GM21723 (cell line): ENCODE measurements around the gene NAB2.

Experiments used
- ATAC-seq: cut with Tn5 transposase; IDR thresholded peaks from one replicate; pipeline ENCODE4 v1.9.1; 2021; ENCODE audit warnings: mild to moderate bottlenecking, moderate library complexity; ENCODE audit not compliant: unreplicated experiment

The NAB2 gene

DNA sequence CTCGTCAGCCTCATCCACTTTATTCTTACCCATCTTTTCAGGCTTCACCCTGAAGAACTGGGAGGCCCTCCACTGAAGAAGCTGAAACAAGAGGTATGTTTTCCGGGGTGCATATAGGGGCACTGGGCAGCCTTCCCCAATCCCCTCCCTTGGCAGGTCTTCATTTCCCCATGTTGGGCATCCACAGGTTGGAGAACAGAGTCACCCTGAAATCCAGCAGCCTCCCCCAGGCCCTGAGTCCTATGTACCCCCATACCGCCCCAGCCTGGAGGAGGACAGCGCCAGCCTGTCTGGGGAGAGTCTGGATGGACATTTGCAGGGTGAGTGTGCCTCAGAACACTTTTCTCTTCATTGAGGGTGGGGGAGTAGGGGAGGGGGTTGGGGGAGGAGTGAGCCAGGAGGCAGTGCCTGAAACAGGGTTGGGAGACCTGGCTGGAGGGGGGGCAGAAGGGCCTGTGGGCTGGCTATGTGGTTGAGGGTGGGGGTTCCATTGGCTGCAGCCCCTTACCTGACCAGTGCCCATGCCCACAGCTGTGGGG lies 4.0 kb downstream of the NAB2 start:
- ATAC-seq = no peak

DNA sequence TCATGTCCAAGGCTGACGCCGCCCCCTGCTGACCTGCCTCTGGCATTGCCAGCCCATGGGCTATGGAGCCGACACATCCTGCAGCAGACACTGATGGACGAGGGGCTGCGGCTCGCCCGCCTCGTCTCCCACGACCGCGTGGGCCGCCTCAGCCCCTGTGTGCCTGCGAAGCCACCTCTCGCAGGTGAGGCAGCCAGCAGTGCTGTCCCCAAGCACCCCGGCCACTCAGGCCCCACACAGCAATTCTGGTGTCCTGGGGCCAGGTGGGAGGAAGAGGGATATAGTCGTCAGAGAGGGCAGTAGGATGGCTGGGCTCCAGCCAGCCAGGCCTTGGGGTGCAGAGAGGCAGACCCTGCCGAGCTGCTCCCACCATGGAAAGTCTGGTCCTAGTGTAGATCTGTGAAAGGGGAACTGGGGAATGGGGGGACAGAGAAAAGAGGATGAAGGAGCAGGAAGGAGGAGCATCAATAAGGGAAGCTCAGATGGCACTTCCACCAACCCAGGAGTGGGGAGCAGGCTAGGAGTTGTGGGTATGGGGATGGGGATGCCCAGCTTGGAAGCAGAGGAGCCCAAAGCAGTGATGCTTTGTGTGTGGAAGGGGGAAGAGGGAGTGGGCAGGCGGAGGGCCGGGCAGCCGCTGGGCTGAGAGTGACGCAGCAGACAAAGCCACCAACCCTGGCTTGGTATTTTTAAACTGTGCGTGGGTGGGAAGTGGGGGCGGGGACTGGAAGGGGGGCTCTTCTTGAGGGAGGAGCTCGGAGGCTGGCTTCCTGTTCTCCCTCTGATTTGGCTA lies 4.7 kb downstream of the NAB2 start:
- peak; percentile 38 for ATAC-seq

DNA sequence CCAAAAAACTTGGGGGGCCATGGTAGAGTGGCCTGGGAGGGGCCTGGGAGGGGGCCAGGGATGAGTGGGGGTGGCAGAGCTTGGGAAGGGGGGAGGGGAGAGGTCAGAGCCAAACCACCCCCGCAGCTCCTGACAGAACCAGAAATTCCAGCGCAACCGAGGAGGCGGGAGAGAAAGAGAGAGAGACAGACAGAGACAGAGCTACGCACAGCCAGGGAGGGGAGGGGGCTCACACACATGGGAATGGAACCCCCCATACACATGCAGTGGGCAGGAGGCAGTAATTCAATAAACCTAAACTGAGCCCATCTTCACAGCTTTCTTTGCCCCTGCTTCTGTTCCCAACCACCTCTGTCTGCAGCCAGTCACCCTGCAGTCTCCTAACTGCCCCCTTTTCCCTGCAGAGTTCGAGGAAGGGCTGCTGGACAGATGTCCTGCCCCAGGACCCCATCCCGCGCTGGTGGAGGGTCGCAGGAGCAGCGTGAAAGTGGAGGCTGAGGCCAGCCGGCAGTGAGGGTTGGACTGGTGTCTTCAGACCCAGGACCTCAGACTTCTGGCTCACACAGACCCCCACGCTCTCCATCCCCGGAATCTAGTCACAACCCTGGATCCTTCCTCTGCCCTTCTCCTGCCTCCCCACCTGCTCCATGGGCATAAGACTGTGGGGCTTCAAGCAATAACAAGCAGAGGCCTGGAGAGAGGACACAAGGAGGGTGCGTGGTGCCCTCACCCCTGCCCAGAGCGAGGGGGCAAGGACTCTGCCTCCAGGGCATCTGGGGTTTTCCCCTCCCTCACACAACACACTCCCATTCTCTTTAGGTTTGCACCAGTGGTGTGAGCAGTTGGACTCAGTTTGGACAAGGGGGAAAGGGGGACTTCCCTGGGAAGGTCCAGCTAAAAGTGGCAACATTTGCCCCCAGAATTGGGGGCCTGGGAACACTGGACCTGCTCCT lies 5.6 kb downstream of the NAB2 start:
- ATAC-seq = no peak

DNA sequence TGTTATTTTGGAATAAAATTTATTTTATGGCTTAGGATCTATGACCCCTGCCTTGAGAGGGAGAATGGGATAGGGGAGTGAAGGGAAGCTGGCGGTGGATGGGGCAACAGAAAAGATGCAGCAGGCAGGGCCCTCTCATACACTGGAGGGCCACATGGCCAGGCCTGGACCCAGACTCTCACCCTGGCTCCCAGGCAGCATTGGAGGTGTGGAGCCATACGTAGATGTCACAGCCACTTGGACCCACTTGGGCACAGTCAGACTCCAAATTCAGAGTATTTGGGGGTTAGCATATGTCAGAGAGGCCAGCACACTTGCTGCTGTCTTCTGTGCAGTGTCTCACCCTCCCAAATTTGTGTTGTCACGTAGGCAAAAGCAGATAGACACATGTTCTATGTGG lies 6.5 kb downstream of the NAB2 start:
- no peak for ATAC-seq

DNA sequence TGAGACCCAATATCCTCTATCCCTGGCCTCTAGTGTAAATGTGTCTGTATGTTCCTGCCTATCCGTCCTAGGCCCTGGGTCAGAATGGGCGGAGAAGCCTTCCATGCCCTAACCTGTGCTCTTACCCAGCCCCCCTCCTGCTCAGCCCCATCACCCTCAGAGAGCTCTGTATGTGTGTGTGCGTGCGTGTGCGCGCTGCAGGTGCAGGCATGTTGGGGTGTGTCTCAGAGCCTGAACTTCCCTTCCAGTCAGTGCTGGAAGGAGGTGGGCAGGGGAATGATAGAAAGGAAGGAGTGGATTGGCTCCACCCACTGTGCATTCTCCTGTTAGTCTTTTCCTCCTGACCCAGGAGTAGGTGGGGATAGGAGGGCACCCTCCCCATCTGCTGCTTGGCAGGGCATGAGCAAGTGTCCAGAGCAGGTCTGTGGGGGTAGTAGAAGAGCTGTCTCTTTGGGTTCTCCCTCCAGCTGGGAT lies 7.2 kb downstream of the NAB2 start:
- ATAC-seq = no peak

DNA sequence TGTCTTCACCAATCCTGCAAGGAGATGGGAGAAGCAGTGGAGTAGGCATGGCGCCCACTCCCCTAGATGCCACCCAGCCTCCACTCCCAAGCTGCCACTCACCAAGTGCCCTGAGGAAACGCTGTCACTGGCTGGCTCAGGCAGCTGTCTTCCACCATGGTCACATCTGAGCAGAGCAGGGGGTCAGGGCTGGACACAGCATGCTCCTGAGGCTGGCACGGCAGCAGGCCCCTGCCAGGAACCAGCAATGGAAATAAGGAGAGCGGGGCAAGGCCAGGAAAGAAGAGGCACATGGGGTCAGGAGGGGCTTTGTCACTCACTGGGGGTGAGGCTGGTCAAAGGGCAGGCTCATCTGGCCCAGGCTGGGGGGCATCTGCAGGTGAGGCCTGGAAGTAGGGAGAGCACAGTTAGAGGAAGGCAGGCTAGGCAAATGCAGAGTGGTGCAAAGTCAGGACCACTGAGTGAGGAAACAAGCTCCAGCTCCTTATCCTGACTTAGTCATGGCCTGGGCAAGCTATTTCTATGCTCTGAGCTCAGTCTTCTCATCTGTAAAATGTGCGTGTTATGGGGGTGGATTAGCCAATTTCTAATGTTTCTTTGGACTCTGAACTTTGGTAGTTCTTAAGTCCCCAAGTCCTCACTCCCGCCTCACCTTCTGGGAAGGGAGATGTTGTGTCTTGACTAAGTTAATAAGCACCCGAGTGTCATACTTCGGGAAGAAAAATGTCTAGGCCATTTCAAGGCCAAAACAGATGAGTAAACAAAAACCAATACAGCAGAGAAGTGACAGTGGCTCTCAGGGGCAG lies 8.0 kb downstream of the NAB2 start:
- no peak for ATAC-seq

DNA sequence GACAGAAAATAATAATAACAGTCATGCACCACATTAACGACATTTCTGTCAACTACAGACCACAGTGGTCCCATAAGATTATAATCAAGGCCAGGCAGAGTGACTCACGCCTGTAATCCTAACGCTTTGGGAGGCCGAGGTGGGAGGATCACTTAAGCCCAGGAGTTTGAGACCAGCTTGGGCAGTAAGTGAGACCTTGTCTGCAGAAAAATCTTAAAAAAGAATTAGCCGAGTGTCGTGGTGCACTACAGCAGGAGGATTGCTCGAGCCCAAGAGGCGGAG lies 8.6 kb downstream of the NAB2 start:
- no peak for ATAC-seq

DNA sequence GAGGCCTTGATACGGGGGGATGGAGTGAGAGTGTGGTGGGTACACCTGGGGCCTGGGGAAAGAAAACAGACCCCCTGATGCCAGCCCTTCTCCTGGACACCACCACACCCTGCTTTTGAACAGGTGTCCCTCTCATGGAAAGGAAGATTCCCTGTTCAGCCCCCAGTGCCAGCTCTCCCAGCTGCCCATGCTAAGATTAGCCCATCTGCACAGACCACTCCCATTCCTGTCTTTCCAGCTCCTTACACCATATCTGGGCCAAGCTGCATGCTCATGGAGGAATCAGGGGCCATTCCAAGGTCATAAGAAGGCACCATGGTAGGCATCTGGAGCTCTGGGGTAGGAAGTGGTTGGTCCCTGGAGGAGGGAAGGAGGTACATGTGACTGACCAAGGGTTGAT lies 9.6 kb downstream of the NAB2 start:
- ATAC-seq = no peak

DNA sequence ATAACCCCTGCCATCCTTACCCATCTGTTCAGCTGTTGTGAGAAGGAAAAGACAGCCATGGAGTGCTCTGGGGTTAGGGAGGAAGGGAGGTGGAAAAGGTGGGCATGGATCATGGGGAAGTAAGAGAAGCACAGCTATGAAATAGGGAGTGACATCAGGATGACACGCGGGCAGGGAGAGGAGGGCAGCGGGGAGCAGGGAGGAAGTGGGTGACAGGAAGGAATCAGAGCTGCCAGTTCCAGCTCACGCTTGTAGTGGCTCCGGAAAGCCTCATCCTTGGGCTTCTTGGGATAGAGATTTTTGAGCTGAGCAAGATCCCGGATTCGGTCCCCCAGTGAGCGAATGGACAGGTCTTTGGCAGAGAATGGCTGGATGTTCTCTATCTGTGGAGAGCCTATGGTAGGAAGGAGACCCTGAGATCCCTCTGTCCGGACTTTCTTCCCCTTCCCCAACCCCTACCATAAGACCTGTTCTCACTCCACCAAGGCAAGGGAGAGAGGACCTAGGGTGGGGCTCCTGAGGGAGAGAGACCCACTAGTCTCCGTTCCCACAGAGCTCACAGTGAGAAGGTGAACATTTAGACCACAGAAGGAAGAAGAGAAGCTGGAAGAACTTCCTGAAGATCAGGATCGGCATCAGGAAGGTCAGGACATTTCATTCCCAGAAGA lies 10.3 kb downstream of the NAB2 start:
- no peak for ATAC-seq

DNA sequence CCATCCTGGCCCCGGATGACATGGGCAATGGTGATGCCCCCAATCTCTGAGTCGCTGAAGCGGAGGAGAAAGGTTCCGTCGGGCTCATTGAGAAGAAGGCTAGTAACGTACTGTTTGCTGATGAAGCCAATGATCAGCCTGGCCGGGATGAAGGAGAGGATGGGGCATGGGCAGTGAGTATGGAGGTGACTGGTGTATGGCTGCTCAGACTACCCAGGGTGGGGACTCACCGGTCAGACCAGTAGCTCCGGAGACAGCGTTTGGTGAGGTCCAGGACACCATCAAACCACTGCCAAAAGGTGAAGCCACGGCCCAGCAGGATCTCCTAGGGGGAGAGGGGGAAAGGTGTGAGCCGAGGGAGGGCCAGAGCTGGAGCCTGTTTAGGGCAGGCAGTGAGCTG lies 10.9 kb downstream of the NAB2 start:
- ATAC-seq = no peak

DNA sequence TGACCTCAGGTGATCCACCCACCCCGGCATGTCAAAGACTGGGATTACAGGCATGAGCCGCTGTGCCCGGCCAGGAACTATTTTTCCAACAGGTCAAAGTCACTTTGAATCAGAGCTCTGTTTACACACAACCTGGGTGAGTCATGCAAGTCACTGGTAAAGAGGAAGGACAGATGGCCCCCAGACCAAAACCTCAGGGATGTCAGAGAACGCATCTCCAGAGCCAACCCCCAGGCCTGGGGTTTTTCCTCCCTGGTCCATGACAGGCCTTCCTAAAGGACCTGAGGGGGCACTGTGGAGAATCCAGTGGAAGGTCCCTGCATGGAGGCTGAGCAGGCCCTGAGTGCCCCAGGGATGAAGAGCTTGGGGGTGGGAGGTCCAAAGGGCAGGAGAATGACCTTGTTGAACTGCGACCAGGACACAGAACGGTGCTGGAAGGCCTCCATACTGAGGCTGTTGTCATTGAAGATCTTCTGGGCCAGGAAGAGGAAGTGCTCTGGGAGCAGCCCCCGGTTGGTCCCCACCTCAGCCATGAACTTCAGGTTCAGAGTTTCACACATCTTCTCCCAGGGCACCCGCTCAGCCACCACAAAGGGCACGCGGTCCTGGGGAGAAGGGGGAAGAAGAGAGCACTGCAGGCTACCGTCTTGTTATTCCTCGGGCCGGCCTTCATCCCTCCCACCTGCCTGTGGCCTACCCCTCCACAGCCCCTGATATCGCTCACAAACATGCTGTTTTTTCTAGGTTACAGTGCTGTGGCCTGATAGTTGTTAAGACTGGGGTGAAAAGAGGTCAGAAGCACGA lies 13.2 kb downstream of the NAB2 start:
- no peak for ATAC-seq

DNA sequence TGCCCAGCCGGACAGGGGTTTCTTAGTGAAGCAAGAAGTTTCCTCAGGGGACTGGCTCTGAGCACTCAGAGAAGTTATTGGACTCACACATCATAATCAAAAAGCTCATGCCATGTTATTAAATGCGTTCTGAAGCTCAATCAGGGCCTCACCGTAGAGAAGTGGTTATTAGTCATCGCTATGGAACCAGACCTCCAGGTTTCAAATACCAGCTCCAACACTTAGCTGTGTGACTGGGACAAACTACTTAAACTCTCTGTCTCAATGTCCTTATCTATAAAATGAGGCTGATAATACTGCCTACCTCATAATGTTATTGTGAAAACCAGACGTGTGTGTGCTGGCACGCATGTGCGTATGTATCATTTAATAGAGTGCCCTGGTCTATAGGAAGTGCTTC lies 14.9 kb downstream of the NAB2 start:
- ATAC-seq = no peak

DNA sequence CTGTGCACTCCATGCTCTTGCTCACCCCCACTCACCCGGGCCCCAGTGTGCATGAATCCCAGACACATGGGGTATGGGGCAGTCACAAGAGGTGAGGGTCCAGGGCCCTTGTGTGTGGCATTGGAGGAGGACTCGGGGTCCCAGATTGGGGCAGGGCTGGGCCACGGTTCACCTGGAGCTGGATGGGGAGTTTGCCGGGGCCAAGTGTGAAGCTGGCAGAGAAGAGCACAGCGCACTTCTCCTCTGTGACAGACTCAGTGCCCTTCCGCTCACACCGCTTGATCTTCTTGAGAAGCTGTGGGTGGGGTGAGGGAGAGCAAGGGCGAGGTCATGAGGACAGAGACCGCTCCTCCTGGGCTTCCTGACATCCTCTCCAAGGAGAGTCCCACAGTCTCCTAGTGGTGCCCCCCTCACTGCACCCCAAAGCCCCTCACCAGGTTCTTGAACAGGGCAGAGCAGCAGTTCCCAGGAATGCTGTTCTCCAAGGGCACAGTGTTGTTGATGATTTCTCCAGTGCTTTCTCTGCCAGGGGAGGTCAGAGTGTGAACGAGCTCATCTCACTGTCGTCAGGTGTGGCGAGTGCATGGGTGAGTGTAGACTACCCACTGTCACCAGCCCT lies 15.5 kb downstream of the NAB2 start:
- no peak for ATAC-seq

DNA sequence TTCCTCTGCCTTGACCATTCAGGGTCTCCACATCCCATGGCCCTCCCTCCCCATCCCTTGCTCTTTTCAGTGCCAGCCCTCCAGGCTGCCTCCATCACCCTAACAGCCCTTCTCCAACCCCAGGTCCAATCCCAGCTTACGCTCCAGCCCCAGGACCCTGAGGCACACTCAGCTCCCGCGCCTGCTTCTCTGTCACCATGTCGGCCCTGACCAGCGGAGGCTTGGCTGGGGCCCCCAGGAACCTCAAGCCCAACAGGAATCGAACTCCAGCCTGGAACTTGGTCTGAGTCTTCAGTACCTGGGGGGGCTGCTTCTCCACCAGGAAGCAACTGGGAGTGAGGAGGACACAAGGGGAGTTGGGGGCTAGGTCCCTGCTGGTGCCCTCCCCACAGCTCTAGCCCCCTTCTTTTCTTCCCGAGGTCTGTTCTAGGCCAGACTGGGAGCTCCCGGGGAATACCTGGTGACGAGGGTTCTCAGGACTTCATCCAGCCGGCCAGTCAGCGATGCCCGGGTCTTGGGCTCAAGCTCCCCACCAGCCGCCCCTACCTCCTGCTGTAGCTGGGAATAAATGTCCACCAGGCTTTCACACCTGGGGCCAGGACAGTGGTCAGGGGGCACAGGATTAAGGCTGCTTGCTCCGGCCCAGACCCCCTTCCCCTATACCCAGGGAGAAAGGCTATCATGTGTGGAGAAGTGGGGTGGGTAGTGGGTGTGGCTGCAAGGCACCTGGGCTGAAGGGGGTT lies 16.3 kb downstream of the NAB2 start:
- no peak for ATAC-seq

DNA sequence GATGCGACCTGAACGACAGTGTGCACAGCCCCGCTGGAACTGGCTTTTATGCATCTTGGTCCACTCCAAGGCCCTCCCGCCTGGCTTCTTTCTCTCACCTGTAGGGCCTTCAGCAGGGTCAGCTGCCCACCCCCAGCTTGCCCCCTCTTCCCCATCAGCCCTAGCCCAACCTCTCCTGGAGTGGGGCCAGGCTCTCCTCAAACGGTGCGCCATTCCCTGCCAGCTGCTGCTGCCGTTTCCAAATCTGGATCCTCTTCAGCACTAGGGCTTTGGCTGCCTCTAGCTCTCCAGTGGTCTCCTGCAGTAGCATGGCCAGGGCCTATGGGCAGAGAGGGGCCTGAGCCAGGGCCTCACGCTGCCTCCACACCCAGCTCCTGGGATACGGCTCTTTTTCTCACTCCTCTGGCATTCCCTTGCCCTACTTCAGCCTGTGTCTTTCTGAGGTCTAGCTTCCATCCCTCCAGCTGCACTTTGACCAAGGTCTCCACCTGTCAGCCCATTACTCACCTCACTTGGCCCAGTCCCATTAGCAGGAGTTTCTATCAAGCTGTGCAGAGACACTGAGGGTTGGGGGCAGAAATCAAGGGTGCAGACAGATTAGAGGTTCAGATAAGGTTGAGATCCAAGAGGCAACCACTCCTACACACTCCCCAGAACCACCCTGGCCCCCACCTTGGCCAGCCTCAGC lies 17.3 kb downstream of the NAB2 start:
- no peak for ATAC-seq

DNA sequence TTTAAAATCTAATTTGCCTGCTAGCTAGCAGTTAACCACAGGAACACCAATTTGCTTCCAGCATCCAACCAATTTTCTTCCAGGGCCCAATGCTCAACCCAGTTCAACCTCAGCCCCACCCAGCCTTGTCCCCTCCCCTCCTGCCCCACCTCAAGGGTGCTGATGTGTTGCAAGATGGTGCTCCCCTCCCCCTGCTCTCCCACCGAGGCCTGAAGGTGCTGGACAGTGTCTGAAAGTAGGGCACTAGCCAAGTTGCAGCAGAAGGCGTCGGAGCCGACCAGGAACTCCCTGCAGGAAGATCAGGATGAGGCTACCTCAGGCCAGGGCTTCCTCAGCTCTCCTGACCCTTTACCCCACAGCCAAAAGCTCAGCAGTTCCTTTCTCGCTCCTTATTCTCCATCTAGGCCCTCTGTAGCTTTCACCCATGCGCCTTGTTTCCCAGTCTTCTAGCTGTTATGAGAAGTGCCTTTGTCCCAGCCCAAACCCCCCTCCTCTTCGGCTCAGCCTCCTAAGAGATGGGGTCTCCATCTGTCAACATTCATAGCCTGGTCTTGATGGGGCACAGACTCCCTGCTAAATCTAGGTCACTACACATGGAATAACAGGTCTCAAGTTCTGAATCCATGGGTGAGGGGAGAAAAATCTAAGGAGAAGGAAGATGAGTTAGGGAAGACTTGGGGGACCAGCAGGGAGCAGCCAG lies 18.7 kb downstream of the NAB2 start:
- ATAC-seq = no peak
